Measurements from ENCODE around the gene JPH3.

The JPH3 gene

DNA sequence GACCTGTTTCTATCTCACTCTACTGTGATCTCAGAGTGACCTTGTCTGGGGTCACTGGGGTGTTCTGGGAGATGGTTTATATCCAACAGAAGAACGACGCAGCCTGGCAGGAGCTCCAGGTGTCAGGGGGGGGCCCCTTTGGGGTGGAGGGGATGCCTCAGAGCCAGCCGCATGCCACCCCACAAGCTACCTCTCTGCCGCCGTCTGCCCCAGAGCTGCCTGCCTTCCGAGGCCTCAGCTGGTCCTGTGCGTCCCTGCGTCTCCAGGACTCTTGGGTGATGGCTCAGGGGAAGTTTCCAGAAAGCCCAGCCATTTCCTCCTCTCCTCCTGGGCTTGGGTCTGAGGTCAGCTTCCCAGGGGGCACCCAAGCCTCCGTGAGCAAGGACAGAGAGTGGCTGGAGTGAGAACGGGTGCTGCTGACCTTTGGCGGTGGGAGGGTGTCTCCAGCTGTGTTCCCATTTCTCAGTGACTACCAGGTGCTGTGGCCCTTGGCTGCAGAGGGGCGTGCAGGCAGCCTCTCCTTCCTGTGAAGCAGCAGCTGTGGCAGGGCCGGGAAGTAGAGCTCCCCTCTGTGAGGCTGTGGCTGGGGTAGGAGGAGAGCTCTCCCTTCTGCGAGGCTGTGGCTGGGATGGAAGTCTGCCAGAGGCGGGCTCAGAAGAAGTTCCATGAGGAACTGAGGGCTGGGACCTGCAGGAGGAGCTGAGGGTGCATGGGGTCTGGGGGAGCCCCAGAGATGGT is 19.8 kb downstream of the JPH3 start:
- Mint-ChIP-seq H3K27me3 (ENCODE audit: low read depth, poor library complexity) (peaks cover 3% of the 10 kb centered on the region), H3K9me3 (no peaks in the 10 kb centered on the region), H3K27ac (no peak overlapping the region), H3K4me1 (peaks cover 23% of the 10 kb centered on the region), H3K36me3 (ENCODE audit: low read depth) (no peaks in the 10 kb centered on the region), H3K4me3 (no peak overlapping the region)
- DNase-seq: no peak
- TF ChIP-seq, protein P1, sequence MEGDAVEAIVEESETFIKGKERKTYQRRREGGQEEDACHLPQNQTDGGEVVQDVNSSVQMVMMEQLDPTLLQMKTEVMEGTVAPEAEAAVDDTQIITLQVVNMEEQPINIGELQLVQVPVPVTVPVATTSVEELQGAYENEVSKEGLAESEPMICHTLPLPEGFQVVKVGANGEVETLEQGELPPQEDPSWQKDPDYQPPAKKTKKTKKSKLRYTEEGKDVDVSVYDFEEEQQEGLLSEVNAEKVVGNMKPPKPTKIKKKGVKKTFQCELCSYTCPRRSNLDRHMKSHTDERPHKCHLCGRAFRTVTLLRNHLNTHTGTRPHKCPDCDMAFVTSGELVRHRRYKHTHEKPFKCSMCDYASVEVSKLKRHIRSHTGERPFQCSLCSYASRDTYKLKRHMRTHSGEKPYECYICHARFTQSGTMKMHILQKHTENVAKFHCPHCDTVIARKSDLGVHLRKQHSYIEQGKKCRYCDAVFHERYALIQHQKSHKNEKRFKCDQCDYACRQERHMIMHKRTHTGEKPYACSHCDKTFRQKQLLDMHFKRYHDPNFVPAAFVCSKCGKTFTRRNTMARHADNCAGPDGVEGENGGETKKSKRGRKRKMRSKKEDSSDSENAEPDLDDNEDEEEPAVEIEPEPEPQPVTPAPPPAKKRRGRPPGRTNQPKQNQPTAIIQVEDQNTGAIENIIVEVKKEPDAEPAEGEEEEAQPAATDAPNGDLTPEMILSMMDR (IDR thresholded peaks at IDR 0.05): no peak

DNA sequence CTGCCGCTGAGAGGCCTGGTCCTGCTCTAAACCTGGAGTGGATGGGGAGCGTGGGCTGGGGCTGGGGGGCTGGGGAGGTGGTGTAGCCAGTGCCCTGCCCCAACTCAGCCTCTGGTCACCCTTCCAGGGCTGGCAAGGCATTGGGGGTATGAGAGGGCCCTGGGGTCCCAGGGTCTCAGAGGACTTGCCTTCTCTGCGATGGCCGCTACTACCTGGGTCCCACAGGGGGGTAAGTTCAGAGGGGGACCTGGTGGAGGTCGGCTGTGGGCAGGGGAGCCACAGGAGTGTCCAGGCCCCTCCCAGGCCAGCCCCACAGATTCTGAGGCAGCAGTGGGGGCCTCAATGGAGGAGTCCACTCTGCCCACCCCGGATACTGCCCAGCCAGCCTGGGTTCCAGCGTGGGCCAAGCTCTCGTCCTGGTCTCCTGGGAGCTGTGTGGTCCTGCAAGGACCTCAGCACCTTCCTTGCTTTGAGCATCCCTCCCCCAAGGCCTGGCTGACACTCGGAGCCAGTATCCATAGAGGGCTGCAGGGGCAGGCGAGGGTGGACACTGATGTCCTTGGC is 20.5 kb downstream of the JPH3 start:
- TF ChIP-seq, protein P1 (IDR thresholded peaks at IDR 0.05): no peak
- DNase-seq: no peak
- Mint-ChIP-seq H3K9me3 (no peaks in the 10 kb centered on the region), H3K36me3 (ENCODE audit: low read depth) (no peaks in the 10 kb centered on the region), H3K27me3 (ENCODE audit: low read depth, poor library complexity) (peaks cover 3% of the 10 kb centered on the region), H3K4me1 (peaks cover 23% of the 10 kb centered on the region), H3K4me3 (no peak overlapping the region), H3K27ac (no peak overlapping the region)

DNA sequence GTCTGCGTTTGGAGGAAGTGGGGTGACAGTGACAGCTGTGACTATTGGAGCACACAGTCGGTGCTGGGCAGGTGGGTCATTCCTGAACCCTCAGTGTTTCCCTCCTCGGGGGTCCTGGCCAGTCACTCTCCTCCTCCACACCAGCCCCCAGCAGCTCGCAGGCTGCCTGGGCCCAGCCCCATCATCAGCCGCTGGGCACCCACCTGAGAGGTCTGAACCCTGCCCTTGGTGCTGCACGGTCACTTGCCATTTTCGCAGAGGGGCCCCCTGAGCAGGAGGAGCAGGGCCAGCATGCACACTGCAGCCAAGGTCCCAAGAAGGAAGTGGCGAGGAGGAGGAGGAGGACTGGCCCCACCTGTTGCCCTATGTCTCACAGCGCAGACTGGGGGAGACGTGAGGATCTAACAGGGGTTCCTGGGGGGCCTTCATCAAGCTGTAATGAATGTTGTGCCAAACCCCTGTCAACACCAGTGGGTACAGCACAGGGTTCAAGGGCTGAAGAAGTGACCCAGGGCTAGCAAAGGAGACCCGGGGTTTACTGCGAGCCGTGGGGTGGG is 23.0 kb downstream of the JPH3 start:
- no peak for DNase-seq
- peaks cover 3% of the 10 kb centered on the region for H3K27me3 Mint-ChIP-seq (ENCODE audit: low read depth, poor library complexity)

DNA sequence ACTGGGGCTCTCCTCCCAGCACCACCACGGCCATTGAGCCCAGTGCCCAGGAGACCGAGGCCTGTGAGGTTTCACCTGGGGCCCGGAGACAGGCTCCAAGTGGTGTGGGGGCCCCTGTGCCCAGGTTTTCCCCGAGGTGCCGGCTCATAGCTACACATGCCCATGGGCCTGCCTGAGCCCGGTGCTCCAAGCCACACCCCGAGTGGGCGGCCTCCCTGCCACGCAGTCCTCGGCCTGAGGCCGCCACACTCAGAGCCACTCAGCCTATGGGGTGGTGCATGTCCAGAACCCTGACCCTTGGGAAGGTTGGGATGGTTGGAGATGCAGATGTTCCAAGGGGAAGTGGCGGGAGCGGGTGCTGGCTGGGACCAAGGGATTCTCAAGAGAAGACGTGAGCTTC is 24.1 kb downstream of the JPH3 start:
- H3K9me3 Mint-ChIP-seq: peaks cover 18% of the 10 kb centered on the region
- TF ChIP-seq, protein P1 (IDR thresholded peaks at IDR 0.05): no peak
- H3K4me3 Mint-ChIP-seq: no peak overlapping the region
- no peak overlapping the region for H3K27ac Mint-ChIP-seq
- DNase-seq: no peak
- H3K36me3 Mint-ChIP-seq (ENCODE audit: low read depth): peaks cover 8% of the 10 kb centered on the region
- H3K27me3 Mint-ChIP-seq (ENCODE audit: low read depth, poor library complexity): peaks cover 10% of the 10 kb centered on the region
- peaks cover 7% of the 10 kb centered on the region for H3K4me1 Mint-ChIP-seq

More for the DNA sequence above, 23.0 kb downstream of the JPH3 start:
- H3K36me3 Mint-ChIP-seq (ENCODE audit: low read depth): no peaks in the 10 kb centered on the region
- H3K4me3 Mint-ChIP-seq: no peak overlapping the region
- peaks cover 7% of the 10 kb centered on the region for H3K9me3 Mint-ChIP-seq
- peaks cover 12% of the 10 kb centered on the region for H3K4me1 Mint-ChIP-seq
- TF ChIP-seq, protein P1 (IDR thresholded peaks at IDR 0.05): no peak
- no peak overlapping the region for H3K27ac Mint-ChIP-seq

DNA sequence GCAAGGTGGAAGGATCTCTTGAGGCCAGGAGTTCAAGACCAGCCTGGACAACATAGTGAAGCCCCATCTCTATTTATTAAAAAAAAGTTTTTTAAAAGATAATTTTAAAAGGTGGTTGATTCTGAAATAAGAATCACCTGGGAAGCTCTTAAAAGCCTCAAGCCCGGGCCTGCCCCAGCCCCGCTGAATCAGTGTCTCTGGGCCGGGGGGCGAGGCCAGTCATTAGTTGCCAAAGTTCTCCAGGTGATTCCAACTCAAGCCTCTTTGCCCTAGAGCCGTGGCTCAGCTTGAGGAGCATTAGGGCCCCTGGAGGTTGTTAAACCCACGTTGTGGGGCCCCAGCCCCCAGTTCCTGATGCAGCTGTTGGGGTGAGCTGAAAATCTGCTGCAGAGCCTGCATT is 24.6 kb downstream of the JPH3 start:
- TF ChIP-seq, protein P1 (IDR thresholded peaks at IDR 0.05): no peak
- H3K9me3 Mint-ChIP-seq: peaks cover 23% of the 10 kb centered on the region
- no peak for DNase-seq
- H3K27ac Mint-ChIP-seq: no peak overlapping the region
- no peak overlapping the region for H3K4me3 Mint-ChIP-seq
- H3K27me3 Mint-ChIP-seq (ENCODE audit: low read depth, poor library complexity): peaks cover 12% of the 10 kb centered on the region
- H3K36me3 Mint-ChIP-seq (ENCODE audit: low read depth): peaks cover 13% of the 10 kb centered on the region
- H3K4me1 Mint-ChIP-seq: peaks cover 4% of the 10 kb centered on the region
